K562 (cell line): Measurements from ENCODE around the gene USP31. TPM values are rescaled to one million over a fixed set of nuclear protein-coding genes. Genes with fewer than 3 reads are reported as not detected.

Source experiments
- CTBP1 ChIP-seq: fragments of 450-650 bp; IDR thresholded peaks from 2 replicates; pipeline ENCODE4 v1.6.1; 2016; ENCODE audit warnings: borderline replicate concordance
- KLF16 ChIP-seq: IDR thresholded peaks from 2 replicates; pipeline ENCODE4 v1.6.1; 2016; ENCODE audit warnings: antibody characterized with exemption
- MBD2 ChIP-seq: sonication (generic); IDR thresholded peaks from 2 replicates; pipeline ENCODE4 v1.6.1; 2016; ENCODE audit warnings: low read depth, borderline replicate concordance
- MIER1 ChIP-seq: fragments of 450-650 bp; IDR thresholded peaks from 2 replicates; pipeline ENCODE4 v1.6.1; 2016; ENCODE audit warnings: antibody characterized with exemption, mild to moderate bottlenecking, low read depth
- MTA3 ChIP-seq: fragments of 450-650 bp; formaldehyde crosslinking; IDR thresholded peaks from 2 replicates; pipeline ENCODE4 v1.6.1; 2017; ENCODE audit warnings: mild to moderate bottlenecking, borderline replicate concordance
- RBM39 ChIP-seq: fragments of 200-400 bp; formaldehyde crosslinking; optimal IDR thresholded peaks from 2 replicates; pipeline ENCODE3; 2018; ENCODE audit warnings: low read depth, low read length
- RCOR1 ChIP-seq, 2 experiments: IDR thresholded peaks; 2 replicates each; pipeline ENCODE4 v1.6.1; 2012; ENCODE audit warnings: low read depth in 2 of 2, low read length in 2 of 2, borderline replicate concordance in 1 of 2, improper control_type of control experiment in 1 of 2
- SMAD3 ChIP-seq: fragments of 450-650 bp; formaldehyde crosslinking; conservative IDR thresholded peaks from 2 replicates; pipeline ENCODE4 v1.4.0; 2020; ENCODE audit warnings: mild to moderate bottlenecking
- SPI1 ChIP-seq: IDR thresholded peaks from 2 replicates; pipeline ENCODE4 v1.6.1; 2011; ENCODE audit warnings: low read depth, low read length, control low read depth, borderline replicate concordance
- ZHX1 ChIP-seq: fragments of 150-350 bp; conservative IDR thresholded peaks from 2 replicates; pipeline ENCODE4 v1.6.1; 2014; ENCODE audit warnings: low read length
- ZNF212 ChIP-seq: fragments of 450-650 bp; formaldehyde crosslinking; IDR thresholded peaks from 2 replicates; pipeline ENCODE4 v1.4.0; 2020; ENCODE audit warnings: mild to moderate bottlenecking
- ZNF263 ChIP-seq: sonication (generic); formaldehyde crosslinking; IDR thresholded peaks from 2 replicates; pipeline ENCODE4 v1.8.0; 2022; ENCODE audit warnings: mild to moderate bottlenecking, missing genetic modification reagents, borderline replicate concordance
- ZNF274 ChIP-seq: IDR thresholded peaks from 2 replicates; pipeline ENCODE4 v1.6.1; 2011; ENCODE audit warnings: low read depth, mild to moderate bottlenecking, low read length, moderate library complexity, borderline replicate concordance
- ZNF507 ChIP-seq: conservative IDR thresholded peaks from 2 replicates; pipeline ENCODE4 v1.6.1; 2017; ENCODE audit warnings: missing genetic modification characterization, missing compliant biosample characterization
- polyA plus RNA-seq, 8 experiments: library from polyadenylated mRNA; depleted of rRNA in 4 of 8; stranded (reverse) in 5 of 8; unstranded in 3 of 8; fragments of >200 nt; fragmentation: Nextera tagmentation in 2 of 8; fragmentation: Illumina TruSeq in 1 of 8; extraction: Ambion mirVana in 2 of 8; extraction: Trizol in 1 of 8; gene quantifications; 2 replicates each; pipeline versions ENCODE4 v1.2.1 to v1.2.3, GENCODE V29; 2011 to 2014; ENCODE audit warnings: inconsistent platforms in 1 of 8, missing spikeins in 1 of 8
- total RNA-seq, 7 experiments: library from RNA; depleted of rRNA in 6 of 7; stranded (reverse); fragments of >200 nt in 6 of 7; fragmentation: Illumina TruSeq in 2 of 7; extraction: Trizol in 2 of 7; gene quantifications; 2 replicates each; pipeline versions ENCODE4 v1.2.1 to v1.2.3, GENCODE V29; 2011 to 2021; ENCODE audit warnings: low replicate concordance in 1 of 7
- TF ChIP-seq, protein P1 (sequence below): fragments of 250-450 bp; sonication (Bioruptor Pico); IDR thresholded peaks from 2 replicates; pipeline ENCODE4 v1.8.0; 2022; ENCODE audit warnings: inconsistent platforms, mild to moderate bottlenecking, moderate library complexity, borderline replicate concordance
- TF ChIP-seq, protein P2 (sequence below): fragments of 450-650 bp; formaldehyde crosslinking; IDR thresholded peaks from 2 replicates; pipeline ENCODE4 v1.4.0; 2020; ENCODE audit warnings: mild to moderate bottlenecking, moderate library complexity

Gene USP31
- total and polyA plus RNA-seq, 9 of the 15 experiments (the other 6 are each of a cell fraction or from before 2014, with no cell fraction given) = 0.56 to 4.9 (median 2.9) TPM

GRCh38 chr16:23148513-23149266 is 562 bp downstream of the USP31 start (continued):
- TF ChIP-seq, protein P1, sequence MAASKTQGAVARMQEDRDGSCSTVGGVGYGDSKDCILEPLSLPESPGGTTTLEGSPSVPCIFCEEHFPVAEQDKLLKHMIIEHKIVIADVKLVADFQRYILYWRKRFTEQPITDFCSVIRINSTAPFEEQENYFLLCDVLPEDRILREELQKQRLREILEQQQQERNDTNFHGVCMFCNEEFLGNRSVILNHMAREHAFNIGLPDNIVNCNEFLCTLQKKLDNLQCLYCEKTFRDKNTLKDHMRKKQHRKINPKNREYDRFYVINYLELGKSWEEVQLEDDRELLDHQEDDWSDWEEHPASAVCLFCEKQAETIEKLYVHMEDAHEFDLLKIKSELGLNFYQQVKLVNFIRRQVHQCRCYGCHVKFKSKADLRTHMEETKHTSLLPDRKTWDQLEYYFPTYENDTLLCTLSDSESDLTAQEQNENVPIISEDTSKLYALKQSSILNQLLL (CRISPR knock-in tag) = no peak
- TF ChIP-seq ZNF212 (no peak), MTA3 (no peak), CTBP1 (peak; percentile 66), ZNF263 (no peak), MBD2 (no peak), SPI1 (no peak), RBM39 (no peak), ZNF507 (tag) (no peak), RCOR1 (IDR thresholded peaks at IDR 0.05; ENCODE audit: borderline replicate concordance in 1 of 2, low read depth in 2 of 2, low read length in 2 of 2) (no peak), MIER1 (no peak), KLF16 (no peak), ZHX1 (no peak), ZNF274 (no peak), SMAD3 (no peak)
- TF ChIP-seq, protein P2, sequence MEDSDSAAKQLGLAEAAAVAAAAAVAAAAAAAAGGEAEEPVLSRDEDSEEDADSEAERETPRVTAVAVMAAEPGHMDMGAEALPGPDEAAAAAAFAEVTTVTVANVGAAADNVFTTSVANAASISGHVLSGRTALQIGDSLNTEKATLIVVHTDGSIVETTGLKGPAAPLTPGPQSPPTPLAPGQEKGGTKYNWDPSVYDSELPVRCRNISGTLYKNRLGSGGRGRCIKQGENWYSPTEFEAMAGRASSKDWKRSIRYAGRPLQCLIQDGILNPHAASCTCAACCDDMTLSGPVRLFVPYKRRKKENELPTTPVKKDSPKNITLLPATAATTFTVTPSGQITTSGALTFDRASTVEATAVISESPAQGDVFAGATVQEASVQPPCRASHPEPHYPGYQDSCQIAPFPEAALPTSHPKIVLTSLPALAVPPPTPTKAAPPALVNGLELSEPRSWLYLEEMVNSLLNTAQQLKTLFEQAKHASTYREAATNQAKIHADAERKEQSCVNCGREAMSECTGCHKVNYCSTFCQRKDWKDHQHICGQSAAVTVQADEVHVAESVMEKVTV (CRISPR knock-in tag) = no peak
